GM12891 (cell line): ENCODE results near the gene BOC.

Experiments
- PAX5 ChIP-seq: IDR thresholded peaks from 2 replicates; pipeline ENCODE4 v1.6.1; 2011; ENCODE audit warnings: low read length, moderate library complexity, mild to moderate bottlenecking; ENCODE audit not compliant: insufficient read depth, severe bottlenecking
- POLR2A ChIP-seq: IDR thresholded peaks from 2 replicates; pipeline ENCODE4 v1.6.1; 2011; ENCODE audit warnings: low read depth, low read length, control low read depth
- POLR2AphosphoS5 ChIP-seq: IDR thresholded peaks from 2 replicates; pipeline ENCODE4 v1.6.1; 2011; ENCODE audit warnings: low read depth, low read length, control low read depth
- POU2F2 ChIP-seq: IDR thresholded peaks from 2 replicates; pipeline ENCODE4 v1.6.1; 2011; ENCODE audit warnings: low read depth, mild to moderate bottlenecking, control low read depth, low read length, moderate library complexity
- TAF1 ChIP-seq: IDR thresholded peaks from 2 replicates; pipeline ENCODE4 v1.6.1; 2011; ENCODE audit warnings: low read depth, low read length, control low read depth

- TF ChIP-seq POLR2A (no peak), POLR2AphosphoS5 (no peak), TAF1 (no peak), PAX5 (no peak), POU2F2 (no peak)
Observed at GRCh38 chr3:113276751-113277080, 65.4 kb downstream of the BOC start.
